ENCODE data around the gene FOXA1. TPM values are rescaled to one million over a fixed set of nuclear protein-coding genes. Genes with fewer than 3 reads are reported as not detected.

FOXA1 gene
- total and polyA plus RNA-seq, 2 of the 8 experiments (the other 6 are each of a cell fraction or from before 2014, with no cell fraction given), result 0.08 to 0.20 TPM

DNA sequence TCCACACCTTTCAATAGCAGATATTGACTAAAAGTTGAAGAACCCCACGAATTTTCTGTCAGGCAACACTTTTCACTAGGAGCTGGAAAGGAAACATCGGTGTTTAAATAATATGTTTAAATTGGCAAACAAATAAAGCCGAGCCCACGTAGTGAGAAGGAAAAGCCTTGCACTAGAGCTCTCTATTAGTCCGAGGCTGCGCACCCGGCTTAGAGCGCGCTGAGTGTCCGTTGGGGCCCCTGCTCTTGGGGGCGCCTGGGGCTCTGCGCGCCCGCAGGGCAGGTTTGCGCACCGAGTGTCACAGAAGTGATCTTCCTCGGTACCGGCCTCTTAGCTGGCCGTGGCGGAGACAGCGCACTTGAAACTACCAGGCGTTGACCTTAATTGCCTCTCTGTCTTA, 6.8 kb upstream of the FOXA1 start (continued):
- TF ChIP-seq PHF8 (conservative IDR thresholded peaks at IDR 0.05; ENCODE audit: low read depth, low read length) (no peak), POU5F1 (IDR thresholded peaks at IDR 0.05; ENCODE audit: low read depth, low read length) (no peak), CHD2 (IDR thresholded peaks at IDR 0.05; ENCODE audit: low read length) (no peak)
- TF ChIP-seq, protein P1, sequence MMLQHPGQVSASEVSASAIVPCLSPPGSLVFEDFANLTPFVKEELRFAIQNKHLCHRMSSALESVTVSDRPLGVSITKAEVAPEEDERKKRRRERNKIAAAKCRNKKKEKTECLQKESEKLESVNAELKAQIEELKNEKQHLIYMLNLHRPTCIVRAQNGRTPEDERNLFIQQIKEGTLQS (IDR thresholded peaks at IDR 0.05; ENCODE audit: insufficient read depth, low read depth, low read length), result no peak
